Ramos (cell line): ENCODE measurements around the gene KCNK16.

ENCODE experiments used
- in situ Hi-C: fragments of 300-500 bp; cut with MboI; formaldehyde crosslinking; loops from one replicate; pipeline ENCODE4 v1.14.3; 2022; ENCODE audit warnings: low sequenced_read_pairs; ENCODE audit not compliant: unreplicated experiment

The KCNK16 gene

DNA sequence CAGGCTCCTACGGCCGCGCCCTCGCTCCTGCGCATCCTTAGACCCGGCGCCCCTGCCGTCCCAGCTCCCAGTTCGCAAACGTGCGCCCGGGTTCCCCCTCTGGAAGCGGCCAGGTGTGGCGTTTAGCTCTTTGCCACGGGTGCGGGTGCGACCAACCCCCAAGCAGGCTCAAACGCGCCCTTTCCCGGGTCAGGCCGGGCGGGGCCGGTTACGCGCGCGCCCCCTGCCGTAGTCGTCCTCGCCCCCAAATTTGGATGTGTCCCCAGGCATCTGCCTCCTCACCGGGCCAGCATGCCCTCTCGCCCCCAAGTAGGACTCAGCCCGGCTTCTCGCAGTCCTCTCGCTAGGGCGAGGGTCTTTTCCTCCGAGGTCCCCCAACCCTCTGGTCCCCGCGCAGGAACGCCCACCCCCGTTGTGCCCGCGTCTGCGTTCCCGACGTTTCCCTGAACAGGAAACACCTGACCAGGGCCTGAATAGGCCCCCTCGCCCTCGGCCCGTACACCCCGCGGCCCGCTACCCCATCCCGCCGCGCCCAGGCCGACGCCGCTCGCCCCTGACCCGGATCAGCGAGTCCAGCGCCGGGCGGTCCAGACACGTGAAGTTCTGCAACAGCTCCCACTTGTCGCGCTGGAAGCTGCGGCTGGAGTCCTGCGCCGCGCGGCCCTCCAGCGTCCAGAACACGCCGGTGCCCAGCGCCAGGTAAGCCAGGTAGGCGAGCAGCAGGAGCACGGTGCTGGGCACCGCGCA is 8.8 kb downstream of the KCNK16 start:
- in situ Hi-C loops = no loop called here

DNA sequence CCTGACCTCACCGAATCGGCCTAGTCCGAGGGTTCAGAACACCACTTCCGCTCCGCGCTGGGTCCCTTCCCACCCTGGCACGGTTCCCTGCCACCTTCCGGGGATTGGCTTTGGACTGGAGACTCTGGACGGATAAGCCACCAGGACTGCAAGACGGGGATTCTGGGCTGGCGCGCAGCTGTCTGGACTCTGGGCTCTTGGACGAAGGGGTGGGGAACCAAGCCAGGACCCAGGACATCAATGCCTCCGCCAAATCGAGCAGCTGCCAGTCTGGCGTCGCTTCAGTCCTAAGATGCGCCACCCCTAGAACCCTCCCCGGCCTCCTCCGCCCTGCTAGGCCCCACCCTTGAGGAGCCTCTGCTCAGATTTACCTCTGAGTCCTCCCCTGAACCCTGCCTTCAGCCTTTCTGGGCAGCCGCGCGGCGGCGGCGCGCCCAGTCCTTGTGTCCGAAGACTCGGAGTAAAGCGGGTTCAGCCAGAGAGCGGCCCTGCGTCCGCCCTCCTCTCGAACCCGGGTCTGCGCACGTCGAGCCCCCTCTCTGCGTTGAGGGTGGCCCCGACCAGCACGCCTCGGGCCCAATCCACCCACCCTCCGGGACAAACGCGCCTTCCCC is 9.5 kb downstream of the KCNK16 start:
- in situ Hi-C loops = no loop called here

DNA sequence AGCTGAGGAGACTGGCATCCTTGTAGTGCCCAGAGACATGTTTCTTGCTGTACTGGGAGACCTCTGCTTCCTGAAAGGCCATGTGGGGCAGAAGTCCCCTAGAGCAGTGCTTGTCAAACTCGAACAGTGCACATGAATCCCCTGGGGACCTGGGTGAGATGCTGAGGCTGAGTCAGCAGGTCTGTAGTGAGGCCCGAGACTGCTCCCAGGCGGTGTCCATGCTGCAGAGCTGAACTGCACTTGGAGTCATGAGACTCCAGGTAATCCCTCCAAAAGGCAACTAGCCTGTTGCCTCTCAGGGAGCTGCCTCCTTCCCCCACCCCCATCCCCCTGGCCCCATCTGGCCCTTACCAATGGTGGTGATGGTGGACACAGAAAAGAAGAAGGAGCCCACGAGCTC is 12.0 kb downstream of the KCNK16 start:
- in situ Hi-C loops = no loop called here

DNA sequence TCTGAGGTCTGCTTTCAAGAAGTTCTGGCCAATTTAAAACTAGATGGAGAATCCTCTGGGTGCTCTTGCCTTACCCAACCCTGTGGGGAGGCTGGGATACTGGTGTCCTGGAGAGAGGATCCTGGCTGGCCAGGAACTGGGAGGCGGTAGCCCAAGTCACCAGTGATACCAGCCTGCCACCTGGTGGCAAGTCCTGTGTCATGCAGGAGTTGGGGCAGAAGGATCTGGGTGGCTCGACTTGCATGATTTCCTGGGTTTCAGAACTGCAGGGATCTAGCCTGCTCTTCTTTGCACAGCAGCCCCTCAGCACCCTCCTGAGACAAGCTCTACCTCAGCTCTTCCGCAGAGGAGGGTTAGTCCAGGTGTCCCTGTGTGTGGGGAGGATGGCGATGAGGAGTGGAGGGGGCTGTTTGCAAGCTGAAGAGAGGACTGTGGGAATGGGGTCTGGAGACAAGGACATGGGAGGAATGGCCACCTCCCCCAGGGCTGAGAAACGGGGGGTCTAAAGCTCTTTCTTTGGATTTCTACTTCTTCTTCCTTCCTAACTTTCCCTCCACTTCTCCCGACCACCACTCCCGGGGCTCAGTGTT is 12.5 kb downstream of the KCNK16 start:
- in situ Hi-C loops = loop anchor here (10.0 kb wide), 2 partner anchors 315 to 435 kb away; no protein-coding TSS in a partner anchor

DNA sequence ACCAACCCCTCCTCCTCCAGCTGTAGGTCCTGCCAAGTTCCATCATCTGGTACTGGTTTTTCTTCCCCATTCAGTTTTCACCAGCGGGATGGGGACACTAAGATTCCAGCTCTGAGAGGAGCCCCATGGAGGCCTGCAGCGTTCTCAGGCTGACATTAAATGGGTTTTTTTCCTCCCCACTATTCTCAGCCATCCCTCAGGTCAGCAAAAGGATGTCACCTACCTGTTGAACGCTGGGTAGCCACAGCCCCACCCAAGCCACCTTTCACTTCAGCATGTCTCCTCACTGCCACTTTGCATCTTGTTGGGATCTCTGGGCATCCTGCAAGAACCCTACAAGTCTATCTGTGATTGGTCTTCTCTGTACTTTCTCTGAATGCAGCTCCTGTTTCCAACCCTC is 15.0 kb downstream of the KCNK16 start:
- in situ Hi-C loops = loop anchor here (10.0 kb wide), 2 partner anchors 313 to 433 kb away; no protein-coding TSS in a partner anchor

DNA sequence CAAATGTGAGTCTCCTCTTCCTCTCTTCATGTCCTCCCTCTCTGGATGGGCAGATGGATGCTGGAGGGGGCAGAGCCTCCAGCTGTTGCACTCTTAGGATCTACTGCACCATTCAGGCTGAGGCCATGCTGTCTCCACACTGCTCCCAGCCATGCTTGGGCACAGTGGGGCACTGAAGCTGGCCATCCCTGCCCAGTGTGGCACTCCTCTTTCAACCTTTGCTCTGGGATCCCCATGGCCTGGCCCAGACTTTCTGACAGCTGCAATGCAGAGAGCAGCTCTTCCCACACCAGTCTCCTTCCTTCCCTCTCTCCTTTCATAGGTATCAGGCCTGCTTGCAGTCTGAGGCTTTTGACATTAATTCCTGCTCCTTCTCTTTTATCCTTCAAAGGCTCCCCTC is 17.6 kb downstream of the KCNK16 start:
- in situ Hi-C loops = loop anchor here (5.0 to 10.0 kb wide), 3 partner anchors 138 to 430 kb away; no protein-coding TSS in a partner anchor

DNA sequence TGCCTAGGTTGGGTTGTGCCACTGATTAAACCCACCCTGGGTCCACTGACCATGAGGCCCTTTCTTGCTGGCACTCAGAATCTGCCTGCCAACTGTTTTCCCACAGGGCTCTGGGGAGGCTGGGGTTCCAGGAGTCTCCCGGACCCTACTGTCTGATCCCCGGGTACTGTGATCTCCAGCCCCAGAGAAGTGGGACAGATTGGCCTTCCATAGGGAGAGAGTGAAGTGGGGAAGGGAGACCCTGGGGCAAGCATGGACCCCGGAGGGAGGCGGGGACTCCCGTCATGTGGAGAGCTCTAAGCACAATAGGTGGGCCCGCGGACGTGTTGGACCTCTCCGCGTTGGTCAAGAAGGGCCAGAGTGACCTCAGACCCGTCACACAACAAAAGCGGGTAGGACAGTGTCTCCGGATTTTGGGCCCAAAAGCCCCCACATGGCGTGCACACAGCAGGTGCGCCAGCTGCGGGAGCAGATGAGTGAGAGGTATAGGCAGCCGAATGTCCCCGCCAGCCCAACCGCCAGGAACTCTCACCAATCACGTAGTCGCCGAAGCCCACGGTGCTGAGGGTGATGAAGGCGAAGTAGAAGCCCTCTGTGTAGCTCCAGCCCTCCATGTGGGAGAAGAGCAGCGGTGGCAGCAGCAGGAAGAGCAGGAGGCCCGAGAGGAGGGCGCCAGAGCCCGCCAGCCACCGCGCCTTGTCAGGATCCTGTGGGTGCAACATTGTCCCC is 18.9 kb downstream of the KCNK16 start:
- in situ Hi-C loops = loop anchor here (5.0 to 10.0 kb wide), 3 partner anchors 136 to 429 kb away; no protein-coding TSS in a partner anchor

DNA sequence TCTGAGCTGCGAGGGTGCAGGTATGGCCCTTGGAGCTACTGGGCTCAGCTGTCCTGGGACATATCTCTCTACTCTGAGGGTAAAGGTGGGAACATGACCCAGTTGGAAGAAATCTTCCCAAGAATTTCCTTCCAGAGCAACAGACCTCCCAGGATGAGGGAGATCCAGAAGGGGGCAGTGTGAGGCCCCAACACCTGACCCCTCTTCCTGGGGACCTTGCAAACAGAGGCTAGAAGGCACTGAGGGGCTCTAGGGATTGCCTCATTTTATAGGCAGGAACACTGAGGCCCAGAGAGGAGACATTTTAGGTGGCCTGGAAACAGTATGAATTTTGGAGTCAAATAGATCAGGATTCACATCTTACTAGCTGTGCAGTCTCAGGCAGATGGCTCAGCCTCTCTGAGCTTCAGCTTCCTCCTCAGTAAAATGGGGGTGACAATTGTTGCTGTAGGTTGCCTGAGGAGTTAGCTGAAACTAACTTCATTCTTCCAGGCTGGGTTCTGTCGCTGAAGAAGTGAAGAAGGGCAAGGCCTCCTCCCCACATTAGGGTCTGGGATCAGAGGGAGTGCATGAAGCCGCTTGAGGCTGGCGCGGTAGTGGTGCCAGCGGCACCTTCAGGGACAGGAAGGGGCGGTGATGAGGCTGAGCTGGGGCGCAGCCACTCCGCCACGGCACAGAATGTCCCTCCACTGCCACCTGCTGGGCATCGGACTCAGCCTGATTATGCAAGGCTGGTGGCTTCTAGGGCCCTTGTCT is 19.7 kb downstream of the KCNK16 start:
- in situ Hi-C loops = loop anchor here (5.0 to 10.0 kb wide), 3 partner anchors 136 to 428 kb away; no protein-coding TSS in a partner anchor

DNA sequence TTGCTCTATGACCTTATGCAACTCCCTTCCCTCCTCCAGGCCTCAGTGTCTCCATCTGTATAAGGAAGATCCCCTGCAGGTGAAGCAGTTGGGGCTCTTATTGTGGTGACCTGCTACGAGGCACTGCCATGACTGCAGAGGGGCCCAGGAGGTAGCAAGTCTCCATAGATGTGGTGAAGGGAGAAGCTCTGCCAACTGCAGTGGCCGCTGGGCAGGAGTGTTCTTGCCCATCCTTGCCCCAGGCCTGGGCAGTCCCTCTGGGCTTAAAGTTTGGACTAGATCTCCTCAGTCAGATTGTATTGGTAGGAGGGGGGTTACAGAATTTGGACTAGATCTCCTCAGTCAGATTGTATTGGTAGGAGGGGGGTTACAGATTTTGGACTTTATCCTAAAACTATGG is 20.5 kb downstream of the KCNK16 start:
- in situ Hi-C loops = loop anchor here (5.0 to 10.0 kb wide), 3 partner anchors 135 to 427 kb away; no protein-coding TSS in a partner anchor

DNA sequence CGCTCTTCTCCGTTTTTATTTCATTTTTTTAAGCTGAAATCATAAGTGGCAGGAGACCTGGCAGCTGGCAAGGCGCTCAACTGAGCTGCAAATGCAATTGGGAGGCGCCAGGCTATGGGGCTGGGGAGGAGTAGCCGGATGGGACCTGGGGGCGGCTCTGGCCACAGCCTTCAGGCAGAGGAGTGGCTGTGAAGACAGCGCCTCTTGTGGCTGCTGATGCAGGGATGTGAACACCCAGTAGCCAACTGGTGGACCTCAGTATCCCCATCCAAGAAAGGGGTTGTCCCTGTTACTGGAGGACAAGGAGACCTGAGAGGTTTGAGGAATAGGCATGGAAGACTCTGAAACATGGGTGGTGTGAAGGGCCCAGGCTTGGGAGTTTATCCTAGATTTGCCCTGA is 20.9 kb downstream of the KCNK16 start:
- in situ Hi-C loops = loop anchor here (5.0 to 10.0 kb wide), 3 partner anchors 134 to 427 kb away; no protein-coding TSS in a partner anchor

DNA sequence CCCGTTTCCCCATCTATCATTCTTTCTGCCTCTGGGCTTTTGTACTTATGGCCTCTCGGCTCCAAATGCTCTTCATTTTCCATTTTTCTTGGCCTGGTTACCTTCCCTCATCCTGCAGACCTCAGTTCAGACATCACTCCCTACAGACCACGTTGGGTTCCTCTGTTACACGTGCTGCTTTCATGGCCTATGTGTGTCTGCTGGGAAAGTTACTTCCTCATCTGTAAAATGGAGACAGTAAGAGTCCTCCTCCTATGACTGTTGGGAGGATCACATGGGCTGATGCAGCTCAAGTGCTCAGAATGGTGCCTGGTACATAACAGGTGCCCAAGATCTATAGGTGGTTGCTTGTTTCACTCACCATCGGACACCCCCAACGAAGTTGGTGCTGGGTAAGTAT is 21.8 kb downstream of the KCNK16 start:
- in situ Hi-C loops = loop anchor here (5.0 to 10.0 kb wide), 3 partner anchors 133 to 426 kb away; no protein-coding TSS in a partner anchor

DNA sequence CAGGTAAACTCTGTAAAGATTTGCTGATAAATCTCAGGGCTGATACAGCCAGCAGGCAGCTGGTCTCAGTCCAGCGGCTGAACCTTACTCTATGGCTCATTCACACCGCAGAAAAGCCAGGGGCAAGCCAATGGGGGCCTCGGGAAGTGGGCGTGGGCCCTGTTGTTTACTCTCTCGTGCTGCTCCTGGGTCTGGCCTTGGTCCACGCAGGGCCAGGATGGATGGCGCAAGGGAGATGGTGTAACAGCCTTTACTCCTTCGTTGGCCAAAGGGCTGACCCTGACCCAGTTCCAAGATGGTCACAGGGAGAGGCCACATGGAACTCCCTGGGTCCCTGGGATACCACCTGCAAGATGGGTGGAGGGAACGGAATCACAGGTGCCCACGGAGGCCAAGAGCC is 24.4 kb downstream of the KCNK16 start:
- in situ Hi-C loops = no loop called here

DNA sequence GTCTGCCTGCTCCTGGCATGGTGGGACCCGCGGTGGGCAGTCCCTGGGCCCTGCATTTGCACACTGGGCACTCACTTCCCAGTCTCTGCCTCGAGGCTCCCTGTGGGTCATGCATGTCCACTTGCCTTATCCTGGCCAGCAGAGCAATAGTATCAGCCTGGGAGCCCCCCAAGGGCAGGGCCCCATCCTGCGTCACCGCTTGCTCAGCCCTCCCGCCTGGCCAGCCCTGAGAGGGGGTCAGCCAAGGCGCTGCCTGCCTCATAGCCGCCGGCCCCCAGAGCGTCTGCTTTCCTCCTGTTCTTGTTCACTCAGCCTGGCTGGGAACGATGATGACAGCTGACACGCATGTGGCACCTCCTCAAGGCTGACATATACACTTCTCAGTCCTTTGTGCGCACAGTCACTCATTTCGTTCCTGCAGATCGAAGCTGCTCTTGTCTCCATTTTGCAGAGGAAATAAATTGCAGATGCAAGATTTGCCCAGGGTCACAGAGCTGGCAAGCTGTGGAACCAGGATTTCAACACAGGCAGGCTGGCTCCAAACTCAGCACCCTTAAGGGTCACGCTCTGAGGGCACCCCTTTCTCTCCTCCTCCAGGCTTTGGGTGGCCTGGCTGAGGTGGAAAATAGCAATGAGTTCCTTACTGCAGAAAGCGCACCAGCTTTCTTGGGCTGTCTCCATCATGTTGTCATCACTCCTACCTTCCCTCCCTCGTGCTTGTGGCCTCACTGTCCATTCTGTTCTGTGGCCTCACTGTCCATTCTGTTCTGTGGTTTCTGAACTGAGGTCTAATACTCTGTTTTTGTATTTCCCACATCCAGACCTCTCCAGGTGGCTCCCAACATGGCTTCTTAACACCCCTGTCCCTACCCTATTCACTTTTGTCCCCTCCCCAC is 25.5 kb downstream of the KCNK16 start:
- in situ Hi-C loops = no loop called here

DNA sequence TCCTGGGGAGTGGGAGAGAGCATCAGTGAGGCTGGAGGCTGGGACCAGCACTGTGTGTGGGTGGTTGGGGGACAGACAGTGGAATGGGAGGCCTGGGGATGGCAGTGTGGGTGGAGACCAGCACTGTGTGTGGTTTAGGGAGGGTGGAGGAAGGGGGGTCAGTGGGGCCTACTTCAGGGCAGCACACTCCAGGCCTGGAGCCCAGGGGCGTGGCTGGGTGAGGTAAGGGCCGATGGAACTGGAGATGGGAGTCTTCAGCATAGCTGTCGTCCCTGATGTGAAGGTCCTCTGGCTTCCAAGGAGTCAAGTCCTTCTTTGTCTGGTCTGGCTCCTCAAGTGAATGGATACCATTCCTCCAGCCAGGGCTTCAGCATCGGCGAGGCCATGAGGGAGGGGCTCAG is 26.9 kb downstream of the KCNK16 start:
- in situ Hi-C loops = no loop called here

DNA sequence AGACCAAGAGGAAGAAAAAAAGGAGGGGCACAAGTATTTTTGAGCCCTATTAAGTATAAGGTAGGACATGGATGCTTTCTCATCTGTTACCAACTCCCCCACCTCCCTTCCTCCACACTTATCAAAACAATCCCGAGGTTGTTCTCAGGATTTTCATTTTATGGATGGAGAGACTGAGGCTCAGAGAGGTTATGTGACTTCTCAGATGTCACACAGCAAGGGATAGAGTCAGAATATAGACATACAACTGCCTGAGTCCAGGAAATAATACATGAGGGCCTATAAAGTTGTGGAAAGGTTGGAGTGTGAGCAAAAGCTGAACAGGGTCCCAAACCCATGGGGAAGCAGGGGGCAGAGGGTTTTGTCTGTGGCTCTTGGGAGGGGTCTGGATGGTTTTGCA is 27.6 kb downstream of the KCNK16 start:
- in situ Hi-C loops = no loop called here

DNA sequence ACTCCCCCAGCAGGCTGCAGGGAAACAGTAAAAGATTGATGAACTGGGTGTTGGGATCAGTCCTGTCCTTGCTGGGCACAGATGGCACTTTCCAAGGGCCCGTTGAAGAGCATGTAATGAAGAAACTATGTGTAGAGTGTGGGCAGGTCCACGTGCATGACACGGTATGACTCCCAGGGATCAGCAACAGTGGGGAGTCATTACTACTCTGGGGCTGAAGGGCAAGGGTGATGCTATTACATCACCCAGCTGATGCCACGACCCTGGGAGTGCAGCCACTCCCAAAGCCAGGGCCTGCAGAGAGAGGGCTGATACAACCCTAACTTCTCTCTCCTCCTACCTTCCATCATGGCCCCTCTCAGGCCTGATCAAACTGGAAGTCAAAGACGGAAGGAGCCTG is 28.4 kb downstream of the KCNK16 start:
- in situ Hi-C loops = no loop called here

DNA sequence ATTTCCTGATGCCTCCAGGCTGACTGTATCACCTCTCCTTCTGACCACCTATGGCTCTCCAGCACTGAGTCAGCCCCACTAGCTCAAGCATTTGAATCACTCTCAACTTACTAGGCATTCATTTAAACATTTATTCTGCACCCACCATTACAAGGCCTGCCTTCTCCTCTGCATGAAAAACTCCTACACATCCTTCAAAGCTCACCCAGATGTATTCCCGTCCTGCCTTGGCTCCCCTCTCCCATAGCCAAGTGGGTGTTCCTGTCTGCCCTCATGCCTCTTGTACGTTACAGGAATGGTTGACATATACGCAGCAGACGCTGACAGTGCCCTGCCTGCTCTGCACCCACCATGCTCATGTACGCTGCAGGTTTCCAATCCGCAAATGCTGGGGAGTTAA is 29.9 kb downstream of the KCNK16 start:
- in situ Hi-C loops = no loop called here

DNA sequence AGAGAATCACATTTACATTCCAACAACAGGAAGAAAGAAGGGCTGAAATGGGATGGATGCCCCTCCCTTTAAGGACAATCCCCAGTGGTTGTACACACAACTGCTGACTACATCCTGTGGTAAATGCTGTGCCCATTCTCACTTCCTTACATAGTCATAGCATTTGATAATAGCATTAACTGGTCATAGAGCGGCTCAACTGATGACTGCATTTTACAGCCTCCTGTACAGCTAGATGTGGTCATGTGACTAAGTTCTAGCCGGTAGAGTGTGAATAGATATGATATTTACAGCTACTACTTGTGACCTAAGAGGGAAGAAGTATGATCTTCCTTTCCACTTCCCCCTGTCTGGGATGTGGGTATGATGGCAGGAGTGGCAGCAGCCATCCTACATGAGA is 33.0 kb downstream of the KCNK16 start:
- in situ Hi-C loops = no loop called here

DNA sequence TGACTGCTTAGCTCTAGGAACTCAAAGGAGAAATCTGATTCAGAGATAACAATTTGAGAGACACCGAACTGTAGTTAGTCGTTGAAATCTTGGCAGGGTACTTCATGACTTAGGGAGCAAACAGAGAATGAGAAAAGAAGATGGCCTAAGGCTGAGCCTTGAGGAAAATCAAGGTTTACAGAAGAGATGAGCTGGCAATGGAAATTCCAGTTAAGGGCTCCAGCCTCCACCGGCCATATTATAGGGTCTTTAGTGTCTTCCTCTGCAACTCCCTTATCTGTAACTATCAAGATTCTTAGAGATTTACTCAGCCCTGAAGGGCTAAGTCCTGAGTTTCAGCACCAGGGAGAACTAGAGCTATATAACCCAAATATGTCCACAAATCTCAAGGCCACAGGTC is 34.9 kb downstream of the KCNK16 start:
- in situ Hi-C loops = no loop called here
